AG04450 (cell line): ENCODE data around the gene RPL27A. TPM values are rescaled to one million over a fixed set of nuclear protein-coding genes. Genes with fewer than 3 reads are reported as not detected.

Source experiments
- CTCF ChIA-PET: fragments of 300-600, 350-600 bp; formaldehyde crosslinking; extraction: SDS; loops from one replicate; lab custom pipeline; 2022; ENCODE audit warnings: antibody characterized with exemption, inconsistent platforms; lab: Charles Lee
- POLR2A ChIA-PET: fragments of 350-600 bp; formaldehyde crosslinking; extraction: SDS; loops from one replicate; lab custom pipeline; 2021; ENCODE audit warnings: antibody characterized with exemption, inconsistent platforms; lab: Yijun Ruan, JAX
- DNase-seq: peaks from one replicate; pipeline ENCODE4 v3.0.0-alpha.2; 2011; ENCODE audit warnings: low read depth, low spot score
- H3K27ac ChIP-seq: one replicate; pipeline ENCODE4 v1.5.1; 2012; ENCODE audit warnings: low read depth, low read length, control low read depth
- H3K27me3 ChIP-seq: one replicate; pipeline ENCODE4 v1.6.0; 2012; ENCODE audit warnings: low read length; ENCODE audit not compliant: control insufficient read depth, insufficient read depth
- H3K4me3 ChIP-seq: 2 replicates; pipeline ENCODE4 v1.5.1; 2011; ENCODE audit warnings: mild to moderate bottlenecking, low read depth, low read length, control low read depth
- H3K9me3 ChIP-seq: 2 replicates; pipeline ENCODE4 v1.5.1; 2012; ENCODE audit warnings: low read length; ENCODE audit not compliant: control insufficient read depth, insufficient read depth
- polyA plus RNA-seq: library from polyadenylated mRNA; depleted of rRNA; stranded (reverse); fragments of >200 nt; gene quantifications from 2 replicates; pipeline ENCODE4 v1.2.3, GENCODE V29; 2011
- TF ChIP-seq, protein P1 (sequence below): IDR thresholded peaks from 2 replicates; pipeline ENCODE4 v1.5.1; 2011; ENCODE audit warnings: low read depth, low read length, control low read depth, inconsistent platforms

RPL27A gene
- polyA plus RNA-seq, 1 experiment: 941 TPM

DNA sequence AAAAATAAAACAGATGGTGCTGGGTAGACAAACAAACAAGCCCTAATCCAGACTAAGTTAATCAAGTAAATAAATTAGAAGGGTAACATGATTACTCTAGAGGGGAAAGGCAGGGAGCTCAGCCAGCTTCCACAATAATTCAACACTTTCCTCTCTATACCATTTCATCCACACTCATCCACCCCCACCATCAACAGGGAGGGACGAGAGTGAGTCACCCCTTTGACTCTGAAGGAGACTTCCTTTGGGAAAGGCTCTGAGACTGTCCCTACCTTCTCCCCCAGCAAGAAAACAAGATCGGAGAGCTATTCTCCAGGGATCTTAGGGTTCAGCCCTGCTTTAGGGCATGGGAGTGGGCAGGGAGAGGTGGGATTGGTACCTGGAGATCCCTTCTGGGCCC is 33.2 kb upstream of the RPL27A start:
- Histone ChIP-seq H3K4me3 (no peak overlapping the region), H3K9me3 (no peaks in the 10 kb centered on the region), H3K27me3 (no peaks in the 10 kb centered on the region), H3K27ac (peak overlapping the region; percentile 11)
- DNase-seq: peak; percentile 7
- CTCF ChIA-PET: interaction anchor here (0.9 to 1.1 kb wide), 2 partner anchors 8 to 10 kb away, joined by 3 read pairs; no protein-coding TSS in a partner anchor
- POLR2A ChIA-PET: interaction anchor here (0.7 kb wide), 1 partner anchor 33 kb away, joined by 3 read pairs; the partner anchor contains the start of genes RPL27A and TRIM66
- TF ChIP-seq, protein P1, sequence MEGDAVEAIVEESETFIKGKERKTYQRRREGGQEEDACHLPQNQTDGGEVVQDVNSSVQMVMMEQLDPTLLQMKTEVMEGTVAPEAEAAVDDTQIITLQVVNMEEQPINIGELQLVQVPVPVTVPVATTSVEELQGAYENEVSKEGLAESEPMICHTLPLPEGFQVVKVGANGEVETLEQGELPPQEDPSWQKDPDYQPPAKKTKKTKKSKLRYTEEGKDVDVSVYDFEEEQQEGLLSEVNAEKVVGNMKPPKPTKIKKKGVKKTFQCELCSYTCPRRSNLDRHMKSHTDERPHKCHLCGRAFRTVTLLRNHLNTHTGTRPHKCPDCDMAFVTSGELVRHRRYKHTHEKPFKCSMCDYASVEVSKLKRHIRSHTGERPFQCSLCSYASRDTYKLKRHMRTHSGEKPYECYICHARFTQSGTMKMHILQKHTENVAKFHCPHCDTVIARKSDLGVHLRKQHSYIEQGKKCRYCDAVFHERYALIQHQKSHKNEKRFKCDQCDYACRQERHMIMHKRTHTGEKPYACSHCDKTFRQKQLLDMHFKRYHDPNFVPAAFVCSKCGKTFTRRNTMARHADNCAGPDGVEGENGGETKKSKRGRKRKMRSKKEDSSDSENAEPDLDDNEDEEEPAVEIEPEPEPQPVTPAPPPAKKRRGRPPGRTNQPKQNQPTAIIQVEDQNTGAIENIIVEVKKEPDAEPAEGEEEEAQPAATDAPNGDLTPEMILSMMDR: no peak

DNA sequence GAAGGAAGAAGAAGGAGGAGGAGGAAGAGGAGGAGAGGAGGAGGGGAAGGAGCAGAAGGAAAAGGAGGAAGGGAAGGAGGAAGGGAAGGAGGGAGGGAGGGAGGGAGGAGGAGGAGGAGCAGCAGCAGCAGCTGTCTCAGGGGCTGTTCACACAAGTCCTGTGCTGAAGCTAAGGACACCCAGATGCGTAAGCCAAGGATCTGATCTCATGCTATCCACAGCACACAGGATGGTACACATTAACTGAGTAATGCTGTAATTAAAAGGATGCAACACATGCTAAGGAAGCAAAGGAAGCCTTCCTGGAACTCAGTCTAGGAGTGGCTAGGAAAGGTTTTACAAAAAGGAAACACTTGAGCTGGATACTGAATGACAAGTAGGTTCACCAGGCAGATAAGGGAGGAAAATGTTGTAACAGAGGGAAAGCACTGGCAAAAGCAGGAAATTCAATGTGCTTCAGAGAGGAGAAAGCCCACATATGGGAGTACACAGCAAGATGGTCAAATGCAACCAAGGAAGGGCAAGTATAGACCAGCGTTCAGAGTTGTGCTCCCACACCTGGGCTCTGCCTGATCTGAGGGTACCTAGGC is 32.1 kb upstream of the RPL27A start:
- Histone ChIP-seq H3K4me3 (no peak overlapping the region), H3K9me3 (no peaks in the 10 kb centered on the region), H3K27me3 (no peaks in the 10 kb centered on the region), H3K27ac (no peak overlapping the region)
- no peak for DNase-seq
- TF ChIP-seq, protein P1: no peak
- ChIA-PET CTCF (no interaction called here), POLR2A (no interaction called here)

DNA sequence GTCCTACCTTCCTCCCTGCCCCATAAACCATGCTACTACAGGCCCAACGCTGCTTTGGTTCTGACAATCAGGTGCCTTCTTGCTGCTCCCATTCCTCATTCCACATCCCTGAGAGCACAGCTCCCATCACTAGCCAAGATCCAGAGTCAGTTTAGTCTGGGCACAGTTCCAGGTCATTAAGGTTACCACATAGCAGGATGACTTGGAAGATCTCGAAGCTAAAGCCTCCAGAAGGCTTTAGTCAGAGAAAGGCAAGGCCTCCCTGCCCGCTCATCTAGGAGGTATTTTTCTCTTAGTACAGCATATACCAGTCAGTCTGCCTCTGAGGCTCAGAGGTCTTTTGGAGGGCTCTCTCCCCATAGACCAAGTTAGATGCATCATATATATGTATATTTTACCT is 30.5 kb upstream of the RPL27A start:
- ChIA-PET POLR2A (interaction anchor here (0.7 to 1.4 kb wide), 4 partner anchors 19 to 48 kb away, joined by 3 to 5 read pairs (median 4); partner anchors contain the start of gene RPL27A), CTCF (no interaction called here)
- peak overlapping the region; percentile 59 for H3K27ac ChIP-seq

GRCh38 chr11:8654503-8654902 is 28.1 kb upstream of the RPL27A start:
- ChIA-PET POLR2A (no interaction called here), CTCF (no interaction called here)
- Histone ChIP-seq H3K9me3 (no peaks in the 10 kb centered on the region), H3K27ac (no peak overlapping the region), H3K27me3 (no peaks in the 10 kb centered on the region), H3K4me3 (no peak overlapping the region)
- no peak for DNase-seq
- TF ChIP-seq, protein P1: no peak

More for the DNA sequence above, 30.5 kb upstream of the RPL27A start:
- Histone ChIP-seq H3K9me3 (no peaks in the 10 kb centered on the region), H3K27me3 (no peaks in the 10 kb centered on the region), H3K4me3 (no peak overlapping the region)
- peak; percentile 93 for DNase-seq
- TF ChIP-seq, protein P1: no peak

DNA sequence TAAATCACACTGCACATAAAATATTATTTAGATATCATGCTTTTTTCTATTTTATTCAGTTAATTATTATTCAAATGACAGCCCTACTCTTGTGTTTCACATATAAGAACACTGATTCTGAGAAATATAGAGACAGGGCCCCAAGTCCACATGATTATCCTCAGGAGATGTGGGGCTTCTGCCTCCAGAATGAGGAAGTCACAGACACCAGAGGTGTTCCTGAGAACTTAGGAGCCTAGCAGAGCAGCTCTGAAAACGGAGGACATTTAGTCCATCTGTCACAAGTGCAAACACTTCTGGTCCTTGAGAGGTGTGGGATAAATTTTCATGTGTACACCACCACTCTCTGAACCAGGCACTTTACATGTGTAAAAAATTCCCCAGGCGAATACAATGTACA is 26.3 kb upstream of the RPL27A start:
- no peak overlapping the region for H3K4me3 ChIP-seq
- DNase-seq: no peak
- TF ChIP-seq, protein P1: no peak
- ChIA-PET POLR2A (no interaction called here), CTCF (no interaction called here)
- no peak overlapping the region for H3K27ac ChIP-seq
- H3K9me3 ChIP-seq: no peaks in the 10 kb centered on the region
- no peaks in the 10 kb centered on the region for H3K27me3 ChIP-seq
